H1 (cell line): Measurements from ENCODE around the gene SERPINB5. TPM values are rescaled to one million over a fixed set of nuclear protein-coding genes. Genes with fewer than 3 reads are reported as not detected.

Experiments used
- CTCF ChIA-PET: fragments of 300-600 bp; sonication (Branson Sonifier 250); formaldehyde crosslinking; loops from one replicate; lab custom pipeline; 2021; ENCODE audit not compliant: partially characterized antibody; lab: Charles Lee
- POLR2A ChIA-PET: fragments of 300-600 bp; sonication (Branson Sonifier 250); formaldehyde crosslinking; loops from one replicate; lab custom pipeline; 2021; ENCODE audit warnings: inconsistent platforms; ENCODE audit not compliant: partially characterized antibody; lab: Charles Lee
- DNase-seq, 2 experiments: peaks; one replicate each; pipeline versions ENCODE4 v3.0.0 to v3.0.0-alpha.2; 2010 to 2022; ENCODE audit warnings: low spot score in 2 of 2, low read depth in 1 of 2, mixed read lengths in 1 of 2
- FAIRE-seq: peaks from 2 replicates; lab custom pipeline; 2011; peaks lifted over from hg19 to GRCh38; lab: Jason Lieb, UNC
- H2AFZ ChIP-seq: 2 replicates; pipeline ENCODE4 v1.8.1; 2012; ENCODE audit warnings: low read length, inconsistent platforms
- H2AK5ac ChIP-seq: 2 replicates; pipeline ENCODE4 v1.6.1; 2013; ENCODE audit warnings: low read depth, low read length
- H2BK120ac ChIP-seq: replicated peaks from 2 replicates; pipeline ENCODE3; 2013; ENCODE audit warnings: low read depth, low read length, inconsistent platforms
- H2BK12ac ChIP-seq: 2 replicates; pipeline ENCODE4 v1.6.1; 2013; ENCODE audit warnings: low read depth, low read length
- H2BK15ac ChIP-seq: 2 replicates; pipeline ENCODE4 v1.6.1; 2013; ENCODE audit warnings: low read length
- H2BK20ac ChIP-seq: 2 replicates; pipeline ENCODE4 v1.6.1; 2013; ENCODE audit warnings: low read length
- H2BK5ac ChIP-seq: 2 replicates; pipeline ENCODE4 v1.6.1; 2013; ENCODE audit warnings: low read depth, low read length
- H3K14ac ChIP-seq: 2 replicates; pipeline ENCODE4 v1.6.1; 2013; ENCODE audit warnings: inconsistent platforms; ENCODE audit not compliant: insufficient read length
- H3K18ac ChIP-seq: 2 replicates; pipeline ENCODE4 v1.6.1; 2013; ENCODE audit warnings: low read length; ENCODE audit errors: extremely low read depth
- H3K23ac ChIP-seq: 2 replicates; pipeline ENCODE4 v1.6.1; 2013; ENCODE audit warnings: inconsistent platforms; ENCODE audit not compliant: insufficient read length
- H3K23me2 ChIP-seq: 2 replicates; pipeline ENCODE4 v1.6.1; 2013; ENCODE audit warnings: low read depth, low read length
- H3K27ac ChIP-seq: 2 replicates; pipeline ENCODE4 v1.6.1; 2011; ENCODE audit warnings: low read depth, low read length, inconsistent platforms
- H3K27me3 ChIP-seq, 4 experiments: replicated peaks in 1 of 4; 1 replicate in 1 of 4; 2 replicates in 3 of 4; pipeline versions ENCODE4 v1.6.1 to v1.8.1; 2011 to 2013; ENCODE audit warnings: low read length in 3 of 4, mild to moderate bottlenecking in 3 of 4, inconsistent platforms in 2 of 4, mixed read lengths in 2 of 4, moderate library complexity in 1 of 4; ENCODE audit not compliant: control insufficient read depth in 3 of 4, insufficient read depth in 3 of 4; ENCODE audit errors: extremely low read depth in 1 of 4
- H3K36me3 ChIP-seq, 4 experiments: 2 replicates each; pipeline versions ENCODE4 v1.6.1 to v1.8.1; 2011 to 2013; ENCODE audit warnings: mild to moderate bottlenecking in 4 of 4, low read length in 3 of 4, moderate library complexity in 2 of 4, control low read depth in 1 of 4, inconsistent platforms in 1 of 4; ENCODE audit not compliant: insufficient read depth in 4 of 4, control insufficient read depth in 2 of 4
- H3K4ac ChIP-seq: replicated peaks from 2 replicates; pipeline ENCODE3; 2013; ENCODE audit warnings: low read length, low read depth, mixed read lengths, inconsistent platforms; ENCODE audit not compliant: insufficient read length
- H3K4me1 ChIP-seq, 4 experiments: replicated peaks in 1 of 4; 1 replicate in 1 of 4; 2 replicates in 3 of 4; pipeline versions ENCODE4 v1.6.1 to v1.8.1; 2011 to 2013; ENCODE audit warnings: low read length in 3 of 4, inconsistent platforms in 2 of 4, mixed read lengths in 1 of 4; ENCODE audit not compliant: insufficient read depth in 4 of 4, control insufficient read depth in 3 of 4
- H3K4me2 ChIP-seq, 2 experiments: 2 replicates each; pipeline versions ENCODE4 v1.6.1 to v1.8.1; 2011 to 2013; ENCODE audit warnings: low read depth in 2 of 2, low read length in 2 of 2, control low read depth in 1 of 2, inconsistent platforms in 1 of 2, mild to moderate bottlenecking in 1 of 2; ENCODE audit not compliant: insufficient read depth in 1 of 2
- H3K4me3 ChIP-seq, 4 experiments: fragments of 200-600, 300-600 bp in 1 of 4; sonication (generic), shearing (Covaris generic), sonication (Bioruptor Twin) in 1 of 4; 2 replicates each; pipeline versions ENCODE4 v1.5.1 to v1.8.1; 2011 to 2016; ENCODE audit warnings: low read length in 4 of 4, low read depth in 3 of 4, control low read depth in 2 of 4, inconsistent platforms in 2 of 4, mild to moderate bottlenecking in 2 of 4, mixed read lengths in 1 of 4, moderate library complexity in 1 of 4; ENCODE audit not compliant: insufficient read depth in 2 of 4; ENCODE audit errors: extremely low read depth in 1 of 4
- H3K56ac ChIP-seq: replicated peaks from 2 replicates; pipeline ENCODE3; 2013; ENCODE audit warnings: low read depth, mild to moderate bottlenecking, mixed read lengths, low read length, inconsistent platforms; ENCODE audit not compliant: insufficient read length
- H3K79me1 ChIP-seq: 2 replicates; pipeline ENCODE4 v1.6.1; 2013; ENCODE audit warnings: low read depth, low read length, control low read depth
- H3K79me2 ChIP-seq, 2 experiments: 2 replicates each; pipeline versions ENCODE4 v1.6.1 to v1.8.1; 2012 to 2013; ENCODE audit warnings: low read length in 2 of 2, mild to moderate bottlenecking in 2 of 2, inconsistent platforms in 1 of 2; ENCODE audit not compliant: insufficient read depth in 2 of 2, control insufficient read depth in 1 of 2
- H3K9ac ChIP-seq, 4 experiments: replicated peaks in 1 of 4; 1 replicate in 1 of 4; 2 replicates in 3 of 4; pipeline versions ENCODE4 v1.6.1 to v1.8.1; 2011 to 2013; ENCODE audit warnings: low read depth in 3 of 4, low read length in 3 of 4, control low read depth in 2 of 4, mild to moderate bottlenecking in 2 of 4, moderate library complexity in 2 of 4, inconsistent platforms in 1 of 4; ENCODE audit errors: extremely low read depth in 1 of 4
- H3K9me3 ChIP-seq, 2 experiments: 2 replicates each; pipeline versions ENCODE4 v1.6.1 to v1.8.1; 2012 to 2013; ENCODE audit warnings: mild to moderate bottlenecking in 2 of 2, moderate library complexity in 2 of 2, control low read depth in 1 of 2, inconsistent platforms in 1 of 2, low read depth in 1 of 2, low read length in 1 of 2, mixed read lengths in 1 of 2; ENCODE audit not compliant: insufficient read depth in 2 of 2
- H4K20me1 ChIP-seq, 2 experiments: replicated peaks in 1 of 2; 2 replicates each; pipeline versions ENCODE3 to v1.8.1; 2011 to 2013; ENCODE audit warnings: inconsistent platforms in 2 of 2, low read length in 2 of 2, mild to moderate bottlenecking in 1 of 2; ENCODE audit not compliant: insufficient read depth in 2 of 2, control insufficient read depth in 1 of 2
- H4K5ac ChIP-seq: 2 replicates; pipeline ENCODE4 v1.6.1; 2013; ENCODE audit warnings: low read length, low read depth, mixed read lengths, inconsistent platforms; ENCODE audit not compliant: insufficient read length
- H4K8ac ChIP-seq: 2 replicates; pipeline ENCODE4 v1.8.0; 2013; ENCODE audit warnings: mild to moderate bottlenecking, moderate library complexity, low read length, inconsistent platforms; ENCODE audit not compliant: insufficient read depth; ENCODE audit errors: extremely low read depth
- H4K91ac ChIP-seq: replicated peaks from 2 replicates; pipeline ENCODE3; 2013; ENCODE audit warnings: low read length, mixed read lengths, inconsistent platforms; ENCODE audit not compliant: insufficient read length
- BCL11A ChIP-seq, 2 experiments: IDR thresholded peaks; one replicate each; pipeline ENCODE4 v1.6.1; 2011; ENCODE audit warnings: low read depth in 2 of 2, low read length in 2 of 2, mild to moderate bottlenecking in 2 of 2
- GABPA ChIP-seq: IDR thresholded peaks from 2 replicates; pipeline ENCODE4 v1.6.1; 2011; ENCODE audit warnings: mild to moderate bottlenecking, low read length, moderate library complexity, borderline replicate concordance; ENCODE audit not compliant: insufficient read depth
- GTF2F1 ChIP-seq: IDR thresholded peaks from 2 replicates; pipeline ENCODE4 v1.6.1; 2012; ENCODE audit warnings: low read depth, low read length, improper control_type of control experiment, borderline replicate concordance
- JUN ChIP-seq: IDR thresholded peaks from 2 replicates; pipeline ENCODE4 v1.6.1; 2011; ENCODE audit warnings: low read depth, mild to moderate bottlenecking, improper control_type of control experiment, low read length
- POLR2AphosphoS5 ChIP-seq: IDR thresholded peaks from 2 replicates; pipeline ENCODE4 v1.6.1; 2011; ENCODE audit warnings: low read depth, low read length
- RBBP5 ChIP-seq: IDR thresholded peaks from 2 replicates; pipeline ENCODE4 v1.7.1; 2012; ENCODE audit warnings: low read depth, mild to moderate bottlenecking, inconsistent platforms, low read length, moderate library complexity, borderline replicate concordance
- RNF2 ChIP-seq: fragments of 200-900, 300-1000 bp; sonication (generic); IDR thresholded peaks from 2 replicates; pipeline ENCODE4 v1.7.1; 2016; ENCODE audit warnings: borderline replicate concordance, low read depth, mild to moderate bottlenecking, antibody characterized with exemption, low read length; ENCODE audit not compliant: poor library complexity, severe bottlenecking; ENCODE audit errors: missing control alignments
- TAF1 ChIP-seq: IDR thresholded peaks from 2 replicates; pipeline ENCODE4 v1.6.1; 2011; ENCODE audit warnings: mild to moderate bottlenecking, low read depth, low read length
- TAF7 ChIP-seq: optimal IDR thresholded peaks from 2 replicates; pipeline ENCODE3; 2011; ENCODE audit warnings: low read depth, mild to moderate bottlenecking, inconsistent platforms, low read length, moderate library complexity, borderline replicate concordance
- TEAD4 ChIP-seq: IDR thresholded peaks from 2 replicates; pipeline ENCODE4 v1.6.1; 2012; ENCODE audit warnings: low read depth, low read length, inconsistent platforms, mixed read lengths
- WGBS, 2 experiments: shearing (Covaris generic) in 1 of 2; methylation state at CpG; one replicate each; pipeline versions ENCODE4 v1.1.6 to v1.1.7; 2013 to 2015; ENCODE audit warnings: low lambda C conversion rate in 2 of 2, mixed read lengths in 2 of 2, inconsistent platforms in 1 of 2, low coverage in 1 of 2, missing lambda C conversion rate in 1 of 2; ENCODE audit not compliant: insufficient replicate concordance in 2 of 2, insufficient coverage in 1 of 2, insufficient read length in 1 of 2; ENCODE audit errors: extremely low coverage in 1 of 2, missing lambda C conversion rate in 1 of 2; 5-methylcytosine and 5-hydroxymethylcytosine counted together
- polyA plus RNA-seq, 7 experiments: library from polyadenylated mRNA; depleted of rRNA in 3 of 7; stranded (reverse) in 5 of 7; unstranded in 2 of 7; fragments of >200 nt in 5 of 7; fragments of 200-250 nt in 2 of 7; gene quantifications; 1 replicate in 5 of 7; 2 replicates in 1 of 7; 4 replicates in 1 of 7; pipeline versions ENCODE4 v1.2.1 to v1.2.3, GENCODE V29; 2011 to 2013; ENCODE audit warnings: missing spikeins in 2 of 7, mixed read lengths in 2 of 7
- total RNA-seq: library from RNA; stranded (reverse); fragmentation: NEBNext Ultra II Directional; extraction: Animal tissue kit (Norgen Biotek cat#: 25700); gene quantifications from 2 replicates; pipeline ENCODE4 v1.2.1, GENCODE V29; 2021

SERPINB5 gene
- total and polyA plus RNA-seq, 2 of the 8 experiments (the other 6 are each of a cell fraction or from before 2014, with no cell fraction given), result 0.03 TPM; not detected in 1

GRCh38 chr18:63488160-63488559 lies 11.4 kb downstream of the SERPINB5 start:
- no peak overlapping the region for H3K4me3 ChIP-seq
- DNase-seq (no peak), FAIRE-seq (no peak)
- no peak overlapping the region for H2BK15ac ChIP-seq
- H4K20me1 ChIP-seq, result no peaks in the 10 kb centered on the region
- no peaks in the 10 kb centered on the region for H3K79me2 ChIP-seq
- no peak overlapping the region for H4K8ac ChIP-seq
- no peaks in the 10 kb centered on the region for H3K23me2 ChIP-seq
- no peak overlapping the region for H3K27ac ChIP-seq
- no peaks in the 10 kb centered on the region for H3K9me3 ChIP-seq
- no peak overlapping the region for H3K14ac ChIP-seq
- no peak overlapping the region for H3K18ac ChIP-seq
- H3K9ac ChIP-seq, result no peak overlapping the region
- H2AFZ ChIP-seq, result no peak overlapping the region
- no peak for TF ChIP-seq GTF2F1
- TF ChIP-seq RBBP5, result no peak
- TF ChIP-seq TEAD4, result no peak
- no peak for TF ChIP-seq TAF1
- no peak for TF ChIP-seq TAF7
- TF ChIP-seq JUN, result no peak
- TF ChIP-seq BCL11A (IDR thresholded peaks at IDR 0.05; ENCODE audit: low read depth in 2 of 2, low read length in 2 of 2), result no peak
- TF ChIP-seq POLR2AphosphoS5, result no peak
- no peak for TF ChIP-seq RNF2
- TF ChIP-seq GABPA, result no peak
- no peak overlapping the region for H3K4ac ChIP-seq
- H3K79me1 ChIP-seq, result no peaks in the 10 kb centered on the region
- no peak overlapping the region for H3K56ac ChIP-seq
- H3K27me3 ChIP-seq, result no peaks in the 10 kb centered on the region
- ChIA-PET CTCF (interaction anchor here (0.6 to 1.9 kb wide), 5 partner anchors 11 to 187 kb away, joined by 3 to 10 read pairs (median 5); no protein-coding TSS in a partner anchor), POLR2A (no interaction called here)
- no peak overlapping the region for H2AK5ac ChIP-seq
- no peak overlapping the region for H2BK120ac ChIP-seq
- no peak overlapping the region for H2BK12ac ChIP-seq
- no peak overlapping the region for H2BK5ac ChIP-seq
- no peaks in the 10 kb centered on the region for H3K36me3 ChIP-seq
- no peak overlapping the region for H4K5ac ChIP-seq
- H3K4me2 ChIP-seq, result no peak overlapping the region
- no peak overlapping the region for H2BK20ac ChIP-seq
- no peak overlapping the region for H3K23ac ChIP-seq
- 91% methylated on average over 2 of the region's 2 CpGs; no CpG with 5 or more reads in 1 of the 2 experiments for WGBS, 2 experiments
- H4K91ac ChIP-seq, result no peak overlapping the region
- H3K4me1 ChIP-seq, result no peaks in the 10 kb centered on the region
